GM21526 (cell line): ENCODE measurements around the gene CGB8.
"Not testable (repeated sequence)": the region's sequence is repeated elsewhere in the genome, so short reads cannot be mapped to it uniquely, and the experiment has no call there.

Experiments used
- ATAC-seq: cut with Tn5 transposase; IDR thresholded peaks from one replicate; pipeline ENCODE4 v1.9.1; 2021; ENCODE audit warnings: moderate library complexity; ENCODE audit not compliant: unreplicated experiment, low FRiP score

The CGB8 gene

GRCh38 chr19:49049011-49049410 lies at the start of gene CGB8:
Gene CGB8 (minus strand): TSS chr19:49049111. CDS start chr19:49048739, 372 bp downstream.
- ATAC-seq, result not testable (repeated sequence)

- no peak for ATAC-seq
These were observed 48.8 kb upstream of the CGB8 start for GRCh38 chr19:49097453-49098288.

GRCh38 chr19:49094505-49095482 lies 45.9 kb upstream of the CGB8 start:
- no peak for ATAC-seq

GRCh38 chr19:49092686-49093085 lies 43.8 kb upstream of the CGB8 start:
- no peak for ATAC-seq

GRCh38 chr19:49091391-49092038 lies 42.6 kb upstream of the CGB8 start:
- no peak for ATAC-seq

GRCh38 chr19:49086296-49086695 lies 37.4 kb upstream of the CGB8 start:
- no peak for ATAC-seq

- no peak for ATAC-seq
These were observed 36.9 kb upstream of the CGB8 start for GRCh38 chr19:49085868-49086232.

- no peak for ATAC-seq
These were observed 36.3 kb upstream of the CGB8 start, which contains the start of gene SNRNP70 for GRCh38 chr19:49085020-49085867. Gene SNRNP70 (plus strand): TSS chr19:49085451. CDS start chr19:49086415, 964 bp downstream.

GRCh38 chr19:49084206-49085019 lies 35.5 kb upstream of the CGB8 start:
- no peak for ATAC-seq

- ATAC-seq, result no peak
These were observed 32.4 kb upstream of the CGB8 start for GRCh38 chr19:49081273-49081672.

GRCh38 chr19:49080392-49080791 lies 31.5 kb upstream of the CGB8 start:
- no peak for ATAC-seq

- ATAC-seq, result not testable (repeated sequence)
These were observed 26.0 kb upstream of the CGB8 start for GRCh38 chr19:49074869-49075268.

- ATAC-seq, result no peak
These were observed 24.8 kb upstream of the CGB8 start for GRCh38 chr19:49073514-49074378.

GRCh38 chr19:49071860-49072547 lies 23.1 kb upstream of the CGB8 start:
- ATAC-seq, result no peak

- no peak for ATAC-seq
These were observed 21.5 kb upstream of the CGB8 start for GRCh38 chr19:49070416-49070815.

GRCh38 chr19:49069026-49069425 lies 20.1 kb upstream of the CGB8 start:
- ATAC-seq, result no peak

GRCh38 chr19:49067554-49067953 lies 18.6 kb upstream of the CGB8 start:
- ATAC-seq, result no peak
